ELF-1 (cell line): Measurements from ENCODE around the gene HOXA6.

Experiments used
- DNase-seq: peaks from one replicate; pipeline ENCODE4 v3.0.0-alpha.2; 2016; ENCODE audit warnings: low read depth, low spot score

Gene HOXA6

GRCh38 chr7:27111042-27111750 lies 36.4 kb downstream of the HOXA6 start:
- peak; percentile 31 for DNase-seq

- DNase-seq = peak; percentile 89
Measured at GRCh38 chr7:27110186-27111031, 37.2 kb downstream of the HOXA6 start.

GRCh38 chr7:27109466-27110185 lies 37.9 kb downstream of the HOXA6 start:
- peak; percentile 2 for DNase-seq

- DNase-seq = peak; percentile 87
Measured at GRCh38 chr7:27108390-27109127, 39.0 kb downstream of the HOXA6 start.

GRCh38 chr7:27107391-27108381 lies 39.9 kb downstream of the HOXA6 start:
- peak; percentile 5 for DNase-seq

GRCh38 chr7:27106901-27107240 lies 40.7 kb downstream of the HOXA6 start:
- DNase-seq = no peak

GRCh38 chr7:27106181-27106900 lies 41.2 kb downstream of the HOXA6 start:
- peak; percentile 91 for DNase-seq

- DNase-seq = peak; percentile 16
Measured at GRCh38 chr7:27105301-27106031, 42.1 kb downstream of the HOXA6 start.

GRCh38 chr7:27104341-27105058 lies 43.1 kb downstream of the HOXA6 start:
- DNase-seq = peak; percentile 53

GRCh38 chr7:27103489-27104226 lies 43.9 kb downstream of the HOXA6 start:
- DNase-seq = peak; percentile 68

- DNase-seq = peak; percentile 63
Measured at GRCh38 chr7:27102581-27103442, 44.8 kb downstream of the HOXA6 start, which contains the start of gene HOXA2. HOXA2 (minus strand) TSS chr7:27102683; CDS start chr7:27102500, 183 bp downstream.

- DNase-seq = peak; percentile 64
Measured at GRCh38 chr7:27101957-27102580, 45.5 kb downstream of the HOXA6 start.

GRCh38 chr7:27101171-27101956 lies 46.2 kb downstream of the HOXA6 start:
- DNase-seq = no peak

GRCh38 chr7:27100694-27101170 lies 46.8 kb downstream of the HOXA6 start:
- peak; percentile 72 for DNase-seq
